Suprapubic skin (tissue), 3 donors: ENCODE data around the gene PKLR.

Experiments
- POLR2A ChIP-seq, 2 donors: fragments of 450-650 bp; IDR thresholded peaks; one replicate each; pipeline ENCODE4 v1.6.1; 2017; ENCODE audit warnings: antibody characterized with exemption in 2 of 2, mild to moderate bottlenecking in 2 of 2, moderate library complexity in 2 of 2
- TF ChIP-seq, protein P1 (sequence below), 2 donors: fragments of 200-600 bp in 1 of 2; fragments of 450-650 bp in 1 of 2; sonication (generic) in 1 of 2; IDR thresholded peaks; one replicate each; pipeline ENCODE4 v1.5.1; 2016 to 2019; ENCODE audit warnings: antibody characterized with exemption in 2 of 2, mild to moderate bottlenecking in 1 of 2, moderate library complexity in 1 of 2

- TF ChIP-seq, protein P1, sequence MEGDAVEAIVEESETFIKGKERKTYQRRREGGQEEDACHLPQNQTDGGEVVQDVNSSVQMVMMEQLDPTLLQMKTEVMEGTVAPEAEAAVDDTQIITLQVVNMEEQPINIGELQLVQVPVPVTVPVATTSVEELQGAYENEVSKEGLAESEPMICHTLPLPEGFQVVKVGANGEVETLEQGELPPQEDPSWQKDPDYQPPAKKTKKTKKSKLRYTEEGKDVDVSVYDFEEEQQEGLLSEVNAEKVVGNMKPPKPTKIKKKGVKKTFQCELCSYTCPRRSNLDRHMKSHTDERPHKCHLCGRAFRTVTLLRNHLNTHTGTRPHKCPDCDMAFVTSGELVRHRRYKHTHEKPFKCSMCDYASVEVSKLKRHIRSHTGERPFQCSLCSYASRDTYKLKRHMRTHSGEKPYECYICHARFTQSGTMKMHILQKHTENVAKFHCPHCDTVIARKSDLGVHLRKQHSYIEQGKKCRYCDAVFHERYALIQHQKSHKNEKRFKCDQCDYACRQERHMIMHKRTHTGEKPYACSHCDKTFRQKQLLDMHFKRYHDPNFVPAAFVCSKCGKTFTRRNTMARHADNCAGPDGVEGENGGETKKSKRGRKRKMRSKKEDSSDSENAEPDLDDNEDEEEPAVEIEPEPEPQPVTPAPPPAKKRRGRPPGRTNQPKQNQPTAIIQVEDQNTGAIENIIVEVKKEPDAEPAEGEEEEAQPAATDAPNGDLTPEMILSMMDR (IDR thresholded peaks at IDR 0.05): no peak
- no peak for TF ChIP-seq POLR2A (IDR thresholded peaks at IDR 0.05)
These were observed 34.7 kb downstream of the PKLR start for GRCh38 chr1:155266553-155266952.
